Fibroblast of skin of scalp (primary cell): ENCODE data around the gene ANKRD13C.

Experiments
- DNase-seq: peaks from one replicate; pipeline ENCODE4 v3.0.0-alpha.2; 2013

Gene ANKRD13C

DNA sequence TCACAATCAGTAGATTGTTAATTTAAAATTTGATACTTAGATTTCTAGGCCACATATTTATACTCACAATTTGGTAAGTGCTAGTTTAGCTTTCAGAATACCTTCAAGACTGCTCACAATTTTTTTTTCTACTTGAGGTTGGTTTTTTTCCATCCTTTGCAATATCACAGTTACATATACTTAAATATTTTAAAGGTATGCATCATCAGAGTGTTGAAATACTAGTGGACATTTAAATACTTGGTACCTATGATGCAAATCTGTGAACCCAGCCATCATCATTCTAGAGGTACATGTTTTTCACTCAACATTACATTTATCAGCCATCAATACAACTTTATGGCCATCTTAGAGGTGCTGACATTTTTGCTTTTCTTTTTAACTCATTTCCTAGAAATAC lies 143.0 kb downstream of the ANKRD13C start:
- no peak for DNase-seq

GRCh38 chr1:70210820-70211219 lies 143.7 kb downstream of the ANKRD13C start:
- DNase-seq: no peak
